Body of pancreas (tissue), 4 donors: ENCODE results near the gene PJA2. TPM values are rescaled to one million over a fixed set of nuclear protein-coding genes. Genes with fewer than 3 reads are reported as not detected.

Experiments
- ATAC-seq: fragments of 150-250 bp; one replicate; pipeline ENCODE4 v1.9.1; 2016
- DNase-seq, 4 donors: peaks; one replicate each; pipeline ENCODE4 v3.0.0-alpha.2; 2019
- H3K27ac ChIP-seq, 4 donors: fragments of 200-600 bp; sonication (generic); 1 replicate in 3 of 4; 2 replicates in 1 of 4; pipeline versions ENCODE4 v1.5.1 to v1.6.1; 2016 to 2019; ENCODE audit warnings: mild to moderate bottlenecking in 1 of 4, mixed read lengths in 1 of 4, moderate library complexity in 1 of 4
- H3K27me3 ChIP-seq, 2 donors: fragments of 200-600 bp; sonication (generic); one replicate each; pipeline ENCODE4 v1.6.0; 2016; ENCODE audit warnings: mild to moderate bottlenecking in 1 of 2
- H3K36me3 ChIP-seq, 2 donors: fragments of 200-600 bp; sonication (generic); replicated peaks in 1 of 2; 2 replicates each; pipeline ENCODE4 v1.5.1; 2016; ENCODE audit warnings: low read depth in 2 of 2; ENCODE audit not compliant: insufficient read depth in 1 of 2
- H3K4me1 ChIP-seq: fragments of 200-600 bp; sonication (generic); one replicate; pipeline ENCODE4 v1.6.0; 2016
- H3K4me3 ChIP-seq, 2 donors: fragments of 200-600 bp; sonication (generic); 1 replicate in 1 of 2; 2 replicates in 1 of 2; pipeline ENCODE4 v1.5.1; 2016 to 2019
- H3K9me3 ChIP-seq, 3 donors: fragments of 200-600 bp; sonication (generic); 1 replicate in 2 of 3; 2 replicates in 1 of 3; pipeline ENCODE4 v1.5.1; 2016
- POLR2A ChIP-seq, 3 donors: fragments of 450-650 bp; IDR thresholded peaks; one replicate each; pipeline ENCODE4 v1.6.1; 2016; ENCODE audit warnings: antibody characterized with exemption in 3 of 3, mild to moderate bottlenecking in 2 of 3
- WGBS, 2 donors: methylation state at CpG; one replicate each; pipeline ENCODE4 v1.1.5; 2017; 5-methylcytosine and 5-hydroxymethylcytosine counted together
- intact Hi-C: fragments of 100-400 bp; cut with DNase I; formaldehyde crosslinking; loops from one replicate; pipeline ENCODE4 v1.15.1; 2023
- total RNA-seq, 2 donors: library from RNA; depleted of rRNA; stranded (reverse); fragments of >200 nt; gene quantifications; one replicate each; pipeline ENCODE4 v1.1.0, GENCODE V29; 2016
- TF ChIP-seq, protein P1 (sequence below), 7 experiments: fragments of 450-650 bp in 4 of 7; fragments of 200-600 bp in 3 of 7; sonication (generic) in 3 of 7; IDR thresholded peaks; one replicate each; pipeline ENCODE4 v1.5.1; 2016 to 2019; ENCODE audit warnings: antibody characterized with exemption in 7 of 7

Gene PJA2
- total RNA-seq, 2 donors from 2014 or later: 48.0 to 67.9 TPM

DNA sequence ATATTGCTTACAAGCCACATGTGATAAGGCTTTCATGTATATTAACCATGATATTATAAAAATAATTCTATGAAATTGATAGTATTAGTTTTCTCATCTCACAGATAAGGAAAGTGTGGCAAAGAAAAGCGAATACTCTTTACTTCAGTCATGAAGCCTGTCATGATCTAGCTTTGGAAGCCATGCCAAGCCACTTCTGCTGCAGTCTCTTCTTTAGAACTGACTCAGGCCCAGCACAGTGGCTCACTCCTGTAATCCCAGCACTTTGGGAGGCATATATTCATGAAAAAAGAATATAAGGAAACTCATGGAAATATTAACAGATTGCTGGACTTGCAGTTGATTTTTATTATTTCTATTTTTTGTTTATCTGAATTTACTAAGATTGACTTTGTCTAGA is 42.9 kb upstream of the PJA2 start:
- Histone ChIP-seq H3K27me3 (no peaks in the 10 kb centered on the region), H3K9me3 (no peaks in the 10 kb centered on the region), H3K36me3 (no peaks in the 10 kb centered on the region), H3K4me1 (peaks cover 13% of the 10 kb centered on the region), H3K4me3 (no peak overlapping the region), H3K27ac (no peak overlapping the region)
- ATAC-seq: no peak
- DNase-seq: no peak
- WGBS, 2 donors: 81 to 82% methylated on average over 1 of the region's 1 CpG
- TF ChIP-seq, protein P1, sequence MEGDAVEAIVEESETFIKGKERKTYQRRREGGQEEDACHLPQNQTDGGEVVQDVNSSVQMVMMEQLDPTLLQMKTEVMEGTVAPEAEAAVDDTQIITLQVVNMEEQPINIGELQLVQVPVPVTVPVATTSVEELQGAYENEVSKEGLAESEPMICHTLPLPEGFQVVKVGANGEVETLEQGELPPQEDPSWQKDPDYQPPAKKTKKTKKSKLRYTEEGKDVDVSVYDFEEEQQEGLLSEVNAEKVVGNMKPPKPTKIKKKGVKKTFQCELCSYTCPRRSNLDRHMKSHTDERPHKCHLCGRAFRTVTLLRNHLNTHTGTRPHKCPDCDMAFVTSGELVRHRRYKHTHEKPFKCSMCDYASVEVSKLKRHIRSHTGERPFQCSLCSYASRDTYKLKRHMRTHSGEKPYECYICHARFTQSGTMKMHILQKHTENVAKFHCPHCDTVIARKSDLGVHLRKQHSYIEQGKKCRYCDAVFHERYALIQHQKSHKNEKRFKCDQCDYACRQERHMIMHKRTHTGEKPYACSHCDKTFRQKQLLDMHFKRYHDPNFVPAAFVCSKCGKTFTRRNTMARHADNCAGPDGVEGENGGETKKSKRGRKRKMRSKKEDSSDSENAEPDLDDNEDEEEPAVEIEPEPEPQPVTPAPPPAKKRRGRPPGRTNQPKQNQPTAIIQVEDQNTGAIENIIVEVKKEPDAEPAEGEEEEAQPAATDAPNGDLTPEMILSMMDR (IDR thresholded peaks at IDR 0.05): no peak
- no peak for TF ChIP-seq POLR2A (IDR thresholded peaks at IDR 0.05)
- intact Hi-C loops: no loop called here

DNA sequence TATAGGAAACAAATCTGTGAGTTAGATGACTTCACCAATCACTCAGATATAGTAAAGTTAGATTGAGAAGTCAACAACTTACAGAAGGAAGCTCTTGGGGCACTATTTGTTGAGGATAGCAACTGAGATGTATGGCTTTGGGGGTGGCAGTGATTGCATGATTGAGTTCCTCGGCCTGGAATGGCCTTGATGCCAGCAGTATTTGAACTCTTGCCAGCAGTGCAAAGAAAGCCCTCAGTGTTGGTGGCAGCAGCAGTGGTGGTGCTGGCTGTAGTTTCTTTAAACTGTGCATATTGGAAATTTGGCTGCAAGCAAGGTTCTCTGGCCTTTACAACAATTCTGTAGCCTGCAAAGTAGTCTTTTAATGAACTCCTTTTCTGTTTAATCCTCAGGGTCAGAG is 41.4 kb upstream of the PJA2 start:
- ATAC-seq: peak; percentile 53

DNA sequence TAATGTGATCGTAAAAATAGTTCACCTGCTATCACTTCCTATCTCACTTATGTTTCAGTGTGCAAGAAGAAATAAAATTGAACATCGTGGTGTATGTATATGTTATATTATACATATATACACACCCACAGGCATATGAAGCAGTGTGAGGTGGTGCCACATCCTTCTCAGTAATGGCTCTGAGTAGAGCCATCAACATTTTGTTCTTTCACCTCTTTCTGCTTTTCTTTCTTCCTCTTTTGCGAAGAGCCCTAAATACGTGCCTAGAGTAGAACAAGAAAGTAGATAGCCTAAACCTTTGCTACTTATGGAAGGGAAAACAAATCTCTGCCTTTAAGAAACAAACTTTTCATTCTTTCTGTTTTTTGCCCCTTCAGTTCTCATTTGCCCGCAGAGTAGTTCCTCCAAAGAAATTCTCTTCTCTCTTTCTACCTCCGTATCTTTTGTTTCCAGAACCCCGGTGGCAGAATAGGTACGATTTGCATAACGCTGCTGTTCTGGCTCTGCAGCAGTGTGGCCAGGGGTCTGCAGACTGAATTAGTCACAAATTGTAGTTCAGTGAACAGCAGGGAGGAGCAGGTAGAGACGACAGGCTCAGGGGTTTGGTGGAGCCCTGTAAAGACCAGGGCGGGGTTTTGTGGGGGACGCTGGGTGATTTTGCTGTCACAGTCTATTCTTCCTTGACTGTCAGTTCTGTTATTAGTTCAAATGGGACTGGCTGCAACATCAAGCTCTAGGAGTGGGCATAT is 40.5 kb upstream of the PJA2 start:
- Histone ChIP-seq H3K9me3 (no peaks in the 10 kb centered on the region), H3K36me3 (no peaks in the 10 kb centered on the region), H3K4me3 (no peak overlapping the region), H3K4me1 (peaks cover 7% of the 10 kb centered on the region), H3K27me3 (no peaks in the 10 kb centered on the region), H3K27ac (no peak overlapping the region)
- TF ChIP-seq, protein P1 (IDR thresholded peaks at IDR 0.05): no peak
- TF ChIP-seq POLR2A (IDR thresholded peaks at IDR 0.05): no peak
- DNase-seq (no peak), ATAC-seq (no peak)
- WGBS, 2 donors: 80 to 82% methylated on average over 12 of the region's 12 CpGs
- intact Hi-C loops: no loop called here

More for the DNA sequence above, 41.4 kb upstream of the PJA2 start:
- H3K27me3 ChIP-seq: no peaks in the 10 kb centered on the region
- TF ChIP-seq, protein P1 (IDR thresholded peaks at IDR 0.05): no peak
- TF ChIP-seq POLR2A (IDR thresholded peaks at IDR 0.05): no peak
- H3K36me3 ChIP-seq: no peaks in the 10 kb centered on the region
- DNase-seq: peak; percentile 42 to 67 (median 60)
- H3K27ac ChIP-seq: no peak overlapping the region
- H3K4me1 ChIP-seq: peaks cover 13% of the 10 kb centered on the region
- no peaks in the 10 kb centered on the region for H3K9me3 ChIP-seq
- 0 to 6% methylated on average over 1 of the region's 1 CpG for WGBS, 2 donors
- intact Hi-C loops: no loop called here
- no peak overlapping the region for H3K4me3 ChIP-seq

DNA sequence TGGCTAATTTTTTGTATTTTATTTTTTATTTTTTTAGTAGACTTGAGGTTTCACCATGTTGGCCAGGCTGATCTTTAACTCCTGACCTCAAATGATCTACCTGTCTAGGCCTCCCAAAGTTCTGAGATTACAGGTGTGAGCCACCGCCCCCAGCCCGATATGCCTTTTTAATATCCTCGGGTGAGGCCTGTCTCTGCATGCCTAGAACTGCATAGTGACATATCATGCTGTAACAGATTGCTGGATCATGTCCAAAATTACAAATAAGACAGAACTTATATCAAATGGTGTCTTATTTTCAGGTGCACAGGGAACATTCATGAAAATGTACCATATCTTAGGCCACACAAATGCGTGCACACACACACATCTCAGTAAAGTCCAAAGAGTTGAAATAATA is 39.1 kb upstream of the PJA2 start:
- no peak overlapping the region for H3K4me3 ChIP-seq
- DNase-seq (no peak), ATAC-seq (no peak)
- no peaks in the 10 kb centered on the region for H3K36me3 ChIP-seq
- intact Hi-C loops: no loop called here
- H3K27ac ChIP-seq: no peak overlapping the region
- WGBS, 2 donors: 84 to 94% methylated on average over 4 of the region's 4 CpGs
- no peaks in the 10 kb centered on the region for H3K27me3 ChIP-seq
- H3K4me1 ChIP-seq: no peaks in the 10 kb centered on the region
- TF ChIP-seq, protein P1 (IDR thresholded peaks at IDR 0.05): no peak
- TF ChIP-seq POLR2A (IDR thresholded peaks at IDR 0.05): no peak
- H3K9me3 ChIP-seq: no peaks in the 10 kb centered on the region

DNA sequence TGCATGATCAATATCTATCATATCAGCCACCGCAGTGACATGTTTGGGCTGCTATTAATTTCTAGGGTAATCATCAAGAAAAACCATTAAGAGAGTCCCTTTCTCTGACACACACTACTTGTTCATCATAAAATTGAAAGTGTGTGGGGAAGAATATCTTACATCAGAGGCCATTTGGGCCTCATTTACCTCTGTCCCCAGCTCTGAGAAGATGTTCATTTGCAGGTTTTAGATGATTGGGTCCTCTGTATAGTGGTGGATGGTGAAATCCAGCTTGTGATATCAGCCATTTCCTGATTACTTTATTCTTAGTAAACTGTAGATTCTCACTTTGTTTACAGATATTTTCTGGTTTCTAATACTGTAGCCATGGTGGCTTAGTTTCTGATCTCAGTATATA is 29.8 kb upstream of the PJA2 start:
- H3K9me3 ChIP-seq: no peaks in the 10 kb centered on the region
- intact Hi-C loops: no loop called here
- no peaks in the 10 kb centered on the region for H3K36me3 ChIP-seq
- no peak for ATAC-seq
- TF ChIP-seq, protein P1 (IDR thresholded peaks at IDR 0.05): no peak
- no peak for TF ChIP-seq POLR2A (IDR thresholded peaks at IDR 0.05)
- H3K4me3 ChIP-seq: no peak overlapping the region
- no peak overlapping the region for H3K27ac ChIP-seq
- no peaks in the 10 kb centered on the region for H3K4me1 ChIP-seq
- 66 to 81% methylated on average over 1 of the region's 1 CpG for WGBS, 2 donors
- no peak for DNase-seq
- H3K27me3 ChIP-seq: no peaks in the 10 kb centered on the region
